GM10248 (cell line): Measurements from ENCODE around the gene RPS6KB2.
"Not testable (repeated sequence)": the region's sequence is repeated elsewhere in the genome, so short reads cannot be mapped to it uniquely, and the experiment has no call there.

ENCODE experiments used
- CTCF ChIA-PET: fragments of 300-600 bp; sonication (Branson Sonifier 250); formaldehyde crosslinking; extraction: SDS; loops from one replicate; lab custom pipeline; 2021; ENCODE audit warnings: antibody characterized with exemption; lab: Yijun Ruan, JAX
- POLR2A ChIA-PET: fragments of 350-650 bp; sonication (Branson Sonifier 250); formaldehyde crosslinking; extraction: SDS; loops from one replicate; lab custom pipeline; 2020; ENCODE audit warnings: antibody characterized with exemption; lab: Yijun Ruan, JAX
- DNase-seq: peaks from one replicate; pipeline ENCODE4 v3.0.0; 2012; ENCODE audit errors: extremely low spot score
- CTCF ChIP-seq: IDR thresholded peaks from 2 replicates; pipeline ENCODE4 v1.5.1; 2012; ENCODE audit warnings: mild to moderate bottlenecking, low read depth; ENCODE audit errors: extremely low read depth, missing control alignments, control extremely low read depth

Gene RPS6KB2

GRCh38 chr11:67423466-67423865, 4.8 kb upstream of the RPS6KB2 start:
- DNase-seq: no peak
- CTCF ChIA-PET: interaction anchor here (2.1 kb wide), 1 partner anchor 22 kb away, joined by 8 read pairs; the partner anchor contains the start of gene PPP1CA
- no peak for TF ChIP-seq CTCF
- POLR2A ChIA-PET: no interaction called here

- no peak for DNase-seq
- TF ChIP-seq CTCF: no peak
- CTCF ChIA-PET: interaction anchor here (1.0 to 2.1 kb wide), 2 partner anchors 23 to 256 kb away, joined by 3 to 8 read pairs; partner anchors contain the start of gene PPP1CA
- POLR2A ChIA-PET: no interaction called here
Observed at GRCh38 chr11:67423891-67424613, 4.2 kb upstream of the RPS6KB2 start.

GRCh38 chr11:67427364-67427859, 882 bp upstream of the RPS6KB2 start:
- CTCF ChIA-PET: interaction anchor here (0.7 to 1.7 kb wide), 2 partner anchors 12 to 26 kb away, joined by 4 to 5 read pairs; partner anchors contain the start of gene PPP1CA
- POLR2A ChIA-PET, DNase-seq: not testable (repeated sequence)

- no peak for TF ChIP-seq CTCF
- ChIA-PET CTCF (interaction anchor here (0.7 to 1.6 kb wide), 5 partner anchors 9 to 28 kb away, joined by 3 to 6 read pairs (median 3); partner anchors contain the start of gene PTPRCAP), POLR2A (interaction anchor here (0.6 kb wide), 2 partner anchors 302 to 621 kb away, joined by 4 read pairs; no protein-coding TSS in a partner anchor)
- no peak for DNase-seq
Observed at GRCh38 chr11:67429038-67429668, 859 bp downstream of the RPS6KB2 start.

- CTCF ChIA-PET: interaction anchor here (1.0 kb wide), 1 partner anchor 22 kb away, joined by 3 read pairs; no protein-coding TSS in a partner anchor
- no peak for DNase-seq
- POLR2A ChIA-PET: interaction anchor here (0.6 kb wide), 1 partner anchor 303 kb away, joined by 4 read pairs; no protein-coding TSS in a partner anchor
Observed at GRCh38 chr11:67429722-67430121, 1.4 kb downstream of the RPS6KB2 start.

GRCh38 chr11:67431346-67432249, 3.3 kb downstream of the RPS6KB2 start:
- no peak for DNase-seq
- POLR2A ChIA-PET: interaction anchor here (0.6 to 0.7 kb wide), 4 partner anchors 7 to 81 kb away, joined by 4 to 7 read pairs (median 6); no protein-coding TSS in a partner anchor
- CTCF ChIA-PET: interaction anchor here (1.0 to 2.0 kb wide), 3 partner anchors 7 to 56 kb away, joined by 3 to 5 read pairs (median 3); partner anchors contain the start of gene PPP1CA
- TF ChIP-seq CTCF: no peak

More at GRCh38 chr11:67429722-67430121, 1.4 kb downstream of the RPS6KB2 start:
- no peak for TF ChIP-seq CTCF
